MM.1S (cell line): Measurements from ENCODE around the gene WSCD1.

Experiments
- DNase-seq: peaks from one replicate; pipeline ENCODE4 v3.0.0-alpha.2; 2015
- H2AFZ ChIP-seq: fragments of 300-600 bp; sonication (generic); 2 replicates; pipeline ENCODE4 v1.6.0; 2016; ENCODE audit warnings: antibody characterized with exemption, low read length
- H3F3A ChIP-seq: fragments of 300-600 bp; sonication (generic); 2 replicates; pipeline ENCODE4 v1.6.1; 2016; ENCODE audit warnings: mild to moderate bottlenecking, antibody characterized with exemption, low read length, moderate library complexity, mixed read lengths; ENCODE audit not compliant: insufficient read depth
- H3K27ac ChIP-seq: fragments of 300-600 bp; sonication (generic); 2 replicates; pipeline ENCODE4 v1.5.1; 2016; ENCODE audit warnings: mild to moderate bottlenecking, low read length
- H3K27me3 ChIP-seq: fragments of 300-600 bp; sonication (generic); replicated peaks from 2 replicates; pipeline ENCODE4 v1.6.0; 2016; ENCODE audit warnings: low read length; ENCODE audit not compliant: insufficient read depth
- H3K36me3 ChIP-seq: fragments of 300-600 bp; sonication (generic); replicated peaks from 2 replicates; pipeline ENCODE4 v1.6.1; 2016; ENCODE audit warnings: mild to moderate bottlenecking, low read length, mixed read lengths; ENCODE audit not compliant: insufficient read depth
- H3K4me1 ChIP-seq: fragments of 300-600 bp; sonication (generic); 2 replicates; pipeline ENCODE4 v1.6.1; 2016; ENCODE audit warnings: low read length, mixed read lengths
- H3K4me2 ChIP-seq: fragments of 300-600 bp; sonication (generic); 2 replicates; pipeline ENCODE4 v1.6.0; 2016; ENCODE audit warnings: low read depth, low read length
- H3K4me3 ChIP-seq: fragments of 300-600 bp; sonication (generic); 2 replicates; pipeline ENCODE4 v1.5.1; 2016; ENCODE audit warnings: low read length, mixed read lengths
- H3K79me2 ChIP-seq: fragments of 300-600 bp; sonication (generic); 2 replicates; pipeline ENCODE4 v1.6.1; 2016; ENCODE audit warnings: mixed run types, low read length, mixed read lengths
- H3K9ac ChIP-seq: fragments of 300-600 bp; sonication (generic); 2 replicates; pipeline ENCODE4 v1.6.1; 2016; ENCODE audit warnings: low read length, mixed read lengths
- H3K9me2 ChIP-seq: fragments of 300-600 bp; sonication (generic); replicated peaks from 2 replicates; pipeline ENCODE4 v1.6.1; 2016; ENCODE audit warnings: mild to moderate bottlenecking, low read length, mixed read lengths; ENCODE audit not compliant: insufficient read depth
- H3K9me3 ChIP-seq: fragments of 300-600 bp; sonication (generic); replicated peaks from 2 replicates; pipeline ENCODE4 v1.6.1; 2016; ENCODE audit warnings: mild to moderate bottlenecking, low read length, mixed read lengths; ENCODE audit not compliant: insufficient read depth
- H4K20me1 ChIP-seq: fragments of 300-600 bp; sonication (generic); 2 replicates; pipeline ENCODE4 v1.6.1; 2016; ENCODE audit warnings: mild to moderate bottlenecking, low read length, moderate library complexity, mixed read lengths; ENCODE audit not compliant: insufficient read depth
- EZH2 ChIP-seq: fragments of 300-600 bp; sonication (generic); optimal IDR thresholded peaks from 2 replicates; pipeline ENCODE3; 2017; ENCODE audit warnings: low read depth, mild to moderate bottlenecking, antibody characterized with exemption, low read length, mixed read lengths
- EZH2phosphoT487 ChIP-seq: fragments of 300-600 bp; sonication (generic); IDR thresholded peaks from 2 replicates; pipeline ENCODE4 v1.6.1; 2018; ENCODE audit warnings: antibody characterized with exemption, low read length
- TF ChIP-seq, protein P1 (sequence below): fragments of 300-600 bp; sonication (generic); IDR thresholded peaks from 2 replicates; pipeline ENCODE4 v1.5.1; 2016; ENCODE audit warnings: antibody characterized with exemption, low read length, mixed read lengths

WSCD1 gene

DNA sequence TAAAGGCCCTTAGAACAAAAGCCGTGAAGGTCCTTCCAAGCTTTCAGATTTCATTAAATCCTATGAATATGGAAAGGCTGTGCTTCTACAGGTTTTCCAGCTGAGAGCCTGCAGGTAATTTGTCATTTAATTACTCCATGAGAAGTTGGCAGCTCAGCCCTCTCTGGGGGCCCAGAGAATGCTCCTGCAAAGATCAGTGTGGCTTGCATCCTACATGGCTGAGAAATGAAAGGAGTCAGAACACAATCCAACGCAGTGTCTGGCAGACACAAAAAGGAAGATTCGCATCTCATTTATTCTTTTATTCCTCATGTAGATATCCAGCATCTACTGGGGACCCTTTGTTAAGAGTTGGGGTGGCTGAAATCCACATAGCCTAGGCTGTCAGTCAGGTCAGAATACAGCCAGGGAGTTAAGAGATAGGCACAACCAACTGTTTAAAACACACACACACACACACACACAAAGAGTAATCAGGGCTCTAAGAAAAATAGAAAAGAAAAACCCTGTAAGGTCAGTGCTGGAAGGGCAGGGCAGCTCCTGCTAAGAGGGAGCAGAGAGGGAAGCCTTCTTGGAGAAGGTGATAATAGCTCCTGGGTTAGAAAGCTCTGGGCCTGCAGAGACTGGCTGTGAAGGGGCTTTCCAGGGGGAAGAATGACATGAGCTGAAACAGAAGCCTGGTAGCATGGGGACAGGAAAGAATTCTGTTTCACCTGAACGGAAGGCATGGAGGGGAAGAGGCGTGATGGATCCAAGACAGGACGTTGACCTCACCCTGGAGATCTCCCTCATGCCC, 46.9 kb upstream of the WSCD1 start:
- no peaks in the 10 kb centered on the region for H4K20me1 ChIP-seq
- H3K4me3 ChIP-seq, result no peak overlapping the region
- no peaks in the 10 kb centered on the region for H3K9me2 ChIP-seq
- no peaks in the 10 kb centered on the region for H3K36me3 ChIP-seq
- no peaks in the 10 kb centered on the region for H3K9me3 ChIP-seq
- no peak overlapping the region for H2AFZ ChIP-seq
- TF ChIP-seq EZH2phosphoT487, result no peak
- TF ChIP-seq, protein P1, sequence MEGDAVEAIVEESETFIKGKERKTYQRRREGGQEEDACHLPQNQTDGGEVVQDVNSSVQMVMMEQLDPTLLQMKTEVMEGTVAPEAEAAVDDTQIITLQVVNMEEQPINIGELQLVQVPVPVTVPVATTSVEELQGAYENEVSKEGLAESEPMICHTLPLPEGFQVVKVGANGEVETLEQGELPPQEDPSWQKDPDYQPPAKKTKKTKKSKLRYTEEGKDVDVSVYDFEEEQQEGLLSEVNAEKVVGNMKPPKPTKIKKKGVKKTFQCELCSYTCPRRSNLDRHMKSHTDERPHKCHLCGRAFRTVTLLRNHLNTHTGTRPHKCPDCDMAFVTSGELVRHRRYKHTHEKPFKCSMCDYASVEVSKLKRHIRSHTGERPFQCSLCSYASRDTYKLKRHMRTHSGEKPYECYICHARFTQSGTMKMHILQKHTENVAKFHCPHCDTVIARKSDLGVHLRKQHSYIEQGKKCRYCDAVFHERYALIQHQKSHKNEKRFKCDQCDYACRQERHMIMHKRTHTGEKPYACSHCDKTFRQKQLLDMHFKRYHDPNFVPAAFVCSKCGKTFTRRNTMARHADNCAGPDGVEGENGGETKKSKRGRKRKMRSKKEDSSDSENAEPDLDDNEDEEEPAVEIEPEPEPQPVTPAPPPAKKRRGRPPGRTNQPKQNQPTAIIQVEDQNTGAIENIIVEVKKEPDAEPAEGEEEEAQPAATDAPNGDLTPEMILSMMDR, result no peak
- no peak for TF ChIP-seq EZH2
- H3K79me2 ChIP-seq, result no peaks in the 10 kb centered on the region
- H3F3A ChIP-seq, result no peaks in the 10 kb centered on the region
- no peak overlapping the region for H3K4me2 ChIP-seq
- H3K9ac ChIP-seq, result no peak overlapping the region
- H3K4me1 ChIP-seq, result no peaks in the 10 kb centered on the region
- H3K27ac ChIP-seq, result no peak overlapping the region
- H3K27me3 ChIP-seq, result no peaks in the 10 kb centered on the region
- no peak for DNase-seq

GRCh38 chr17:6024576-6024975, 45.6 kb upstream of the WSCD1 start:
- no peaks in the 10 kb centered on the region for H3K9me2 ChIP-seq
- DNase-seq, result no peak
- H3K79me2 ChIP-seq, result no peaks in the 10 kb centered on the region
- H3F3A ChIP-seq, result no peaks in the 10 kb centered on the region
- H3K9me3 ChIP-seq, result no peaks in the 10 kb centered on the region
- H3K36me3 ChIP-seq, result no peaks in the 10 kb centered on the region
- no peaks in the 10 kb centered on the region for H3K4me1 ChIP-seq
- H3K4me3 ChIP-seq, result no peak overlapping the region
- H3K9ac ChIP-seq, result no peak overlapping the region
- no peaks in the 10 kb centered on the region for H3K27me3 ChIP-seq
- no peak overlapping the region for H3K4me2 ChIP-seq
- H2AFZ ChIP-seq, result no peak overlapping the region
- H3K27ac ChIP-seq, result no peak overlapping the region
- TF ChIP-seq EZH2, result no peak
- TF ChIP-seq, protein P1, result no peak
- TF ChIP-seq EZH2phosphoT487, result no peak
- no peaks in the 10 kb centered on the region for H4K20me1 ChIP-seq

DNA sequence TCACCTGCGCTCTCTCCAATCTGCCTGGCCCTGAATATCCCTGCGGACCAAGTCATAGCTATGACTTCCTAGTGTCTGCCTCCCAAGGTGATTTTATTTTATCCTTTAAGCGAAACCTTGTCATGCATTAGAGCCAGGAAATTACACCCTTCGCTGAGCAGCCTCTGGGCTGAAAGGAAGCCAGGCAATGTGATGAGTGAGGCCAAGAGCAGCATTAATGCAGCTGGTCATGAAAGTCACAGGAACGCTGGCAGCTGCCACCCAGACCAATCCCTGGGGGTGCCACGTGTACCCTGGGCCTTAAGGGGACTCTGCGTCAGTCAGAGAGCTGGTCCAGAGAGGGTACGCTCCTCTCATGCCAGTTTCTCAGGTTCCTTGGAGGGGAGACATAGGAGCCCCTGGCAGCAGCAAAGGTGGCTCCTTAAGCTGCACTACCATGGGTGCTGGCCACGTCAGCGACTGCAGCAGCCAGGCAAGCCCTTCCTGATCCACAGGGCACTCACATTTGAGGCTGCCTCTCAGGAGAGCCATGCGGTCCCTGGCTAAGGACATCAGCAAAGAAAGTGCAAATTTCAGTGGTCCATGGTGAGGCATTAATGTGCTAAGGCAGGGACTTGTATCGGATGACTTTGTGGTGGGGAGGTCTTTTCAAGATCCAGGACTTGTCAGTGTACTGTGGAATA, 42.7 kb upstream of the WSCD1 start:
- Histone ChIP-seq H3K4me2 (no peak overlapping the region), H2AFZ (no peak overlapping the region)

More for the DNA sequence above, 42.7 kb upstream of the WSCD1 start:
- DNase-seq, result no peak
- H3K9ac ChIP-seq, result no peak overlapping the region
- H4K20me1 ChIP-seq, result no peaks in the 10 kb centered on the region
- H3F3A ChIP-seq, result no peaks in the 10 kb centered on the region
- TF ChIP-seq EZH2, result no peak
- TF ChIP-seq, protein P1, result no peak
- no peak for TF ChIP-seq EZH2phosphoT487
- H3K4me3 ChIP-seq, result no peak overlapping the region
- H3K27ac ChIP-seq, result no peak overlapping the region
- no peaks in the 10 kb centered on the region for H3K9me3 ChIP-seq
- H3K9me2 ChIP-seq, result no peaks in the 10 kb centered on the region
- no peaks in the 10 kb centered on the region for H3K79me2 ChIP-seq
- H3K4me1 ChIP-seq, result no peaks in the 10 kb centered on the region
- H3K27me3 ChIP-seq, result no peaks in the 10 kb centered on the region
- no peaks in the 10 kb centered on the region for H3K36me3 ChIP-seq
